Activated T-helper 1 cell treated with Interleukin-2 at 50 U/mL for 16 hours (primary cell): Measurements from ENCODE around the gene ARRB1.

Experiments
- DNase-seq: peaks from one replicate; pipeline ENCODE4 v3.0.0-alpha.2; 2020; ENCODE audit warnings: low read depth

Gene ARRB1

DNA sequence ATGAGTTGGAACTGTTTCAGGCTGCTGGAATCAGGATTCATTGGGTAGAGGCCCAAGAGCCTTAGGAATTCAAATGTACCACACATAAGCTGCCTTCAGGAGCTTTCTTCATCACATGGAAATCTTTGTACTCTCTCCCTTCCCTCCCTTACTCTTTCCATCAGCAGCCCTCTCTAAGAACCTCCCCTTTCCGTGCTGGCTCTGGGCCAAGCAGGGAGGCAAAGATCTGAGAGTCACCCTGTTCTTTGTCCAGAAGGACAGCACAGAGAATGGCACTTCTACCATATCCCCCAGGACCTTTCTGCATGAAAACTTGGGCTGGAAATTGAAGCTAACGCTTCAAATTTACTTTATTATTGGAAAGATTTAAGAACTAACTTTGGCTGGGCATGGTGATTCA is 131.6 kb downstream of the ARRB1 start:
- DNase-seq = no peak

DNA sequence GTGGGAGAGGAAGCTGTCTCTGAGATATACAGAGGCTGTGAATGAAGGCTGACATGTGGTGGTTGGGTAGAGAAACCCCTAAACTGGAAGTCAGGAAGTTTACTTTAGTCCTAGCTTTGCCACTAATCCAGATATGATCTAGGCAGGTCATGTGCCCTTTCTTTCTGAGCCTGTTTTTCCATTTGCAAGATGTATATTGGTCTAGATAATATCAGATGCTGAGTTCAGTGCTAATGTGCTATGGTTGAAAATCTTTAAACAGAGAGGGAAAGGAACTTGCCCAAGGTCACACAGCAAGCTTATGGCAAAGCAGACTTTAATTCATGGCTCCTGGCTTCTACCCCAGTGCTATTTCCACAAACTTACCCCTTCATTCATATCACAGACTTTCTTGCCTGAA is 136.6 kb downstream of the ARRB1 start:
- DNase-seq = no peak

DNA sequence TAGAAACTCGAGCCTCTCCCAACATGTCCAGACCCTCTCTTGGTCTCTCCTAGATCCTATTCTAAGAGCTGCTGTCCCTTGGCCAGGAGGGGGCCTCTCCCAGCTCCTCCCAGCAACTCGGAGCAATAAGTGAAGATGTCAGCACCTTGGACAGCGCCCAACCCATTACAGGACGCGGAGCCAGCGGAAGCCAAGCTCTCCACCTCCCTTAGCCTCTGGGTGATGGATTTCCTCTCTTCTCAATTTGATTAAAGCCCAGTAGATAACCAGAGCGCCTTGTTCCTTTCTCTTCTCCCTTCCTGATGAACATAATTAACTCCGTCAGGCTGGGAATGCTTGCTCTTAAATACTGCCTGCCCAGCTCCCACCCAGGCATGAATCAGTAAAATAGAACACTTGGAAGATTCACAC is 137.0 kb downstream of the ARRB1 start:
- DNase-seq = peak; percentile 55
